GM12878 (cell line): Measurements from ENCODE around the gene TPMT. TPM values are rescaled to one million over a fixed set of nuclear protein-coding genes. Genes with fewer than 3 reads are reported as not detected.

ENCODE experiments used
- ATAC-seq: fragments of 200-7000 bp; cut with Tn5 transposase; 3 replicates; pipeline ENCODE4 v1.9.1; 2020; ENCODE audit warnings: mild to moderate bottlenecking, moderate library complexity
- BruUV-seq: library from RNA; stranded (reverse); fragments of 400-500 nt; replicated peaks from 2 replicates; lab custom pipeline; 2021; lab: Mats Ljungman, UMichigan
- CTCF ChIA-PET: fragments of 300-600 bp; sonication (Branson Sonifier 250); formaldehyde crosslinking; extraction: SDS; loops from one replicate; lab custom pipeline; 2021; ENCODE audit warnings: inconsistent platforms; lab: Yijun Ruan, JAX
- POLR2A ChIA-PET: fragments of 350-600 bp; formaldehyde crosslinking; extraction: SDS; loops from one replicate; lab custom pipeline; 2021; ENCODE audit warnings: inconsistent platforms; lab: Charles Lee
- RAD21 ChIA-PET: fragments of 300-600 bp; sonication (Branson Sonifier 250); formaldehyde crosslinking; loops from one replicate; lab custom pipeline; 2023; ENCODE audit warnings: antibody characterized with exemption; ENCODE audit not compliant: unreplicated experiment; lab: Charles Lee
- SMC1A ChIA-PET: fragments of 300-600 bp; sonication (Branson Sonifier 250); formaldehyde crosslinking; loops from one replicate; lab custom pipeline; 2023; ENCODE audit not compliant: unreplicated experiment, uncharacterized antibody; lab: Charles Lee
- DNase-seq: peaks from one replicate; pipeline ENCODE4 v3.0.0-alpha.2; 2011; ENCODE audit warnings: low read depth, low spot score
- FAIRE-seq: peaks from 3 replicates; lab custom pipeline; 2011; peaks lifted over from hg19 to GRCh38; lab: Jason Lieb, UNC
- H2AFZ ChIP-seq: 2 replicates; pipeline ENCODE4 v1.6.0; 2011; ENCODE audit warnings: low read depth, low read length, control low read depth; ENCODE audit not compliant: control insufficient read depth
- H3K27ac ChIP-seq: 2 replicates; pipeline ENCODE4 v1.5.1; 2011; ENCODE audit warnings: control low read depth; ENCODE audit not compliant: control insufficient read depth, insufficient read depth
- H3K27me3 ChIP-seq, 2 experiments: replicated peaks in 1 of 2; 2 replicates each; pipeline versions ENCODE4 v1.6.0 to v1.6.1; 2011; ENCODE audit warnings: low read length in 1 of 2; ENCODE audit not compliant: control insufficient read depth in 2 of 2, insufficient read depth in 2 of 2
- H3K36me3 ChIP-seq, 2 experiments: 2 replicates each; pipeline ENCODE4 v1.5.1; 2011; ENCODE audit warnings: low read length in 1 of 2; ENCODE audit not compliant: control insufficient read depth in 2 of 2, insufficient read depth in 2 of 2
- H3K4me1 ChIP-seq: 2 replicates; pipeline ENCODE4 v1.6.1; 2011; ENCODE audit warnings: mild to moderate bottlenecking, low read length, moderate library complexity, mixed read lengths; ENCODE audit not compliant: control insufficient read depth, insufficient read depth
- H3K4me2 ChIP-seq: 2 replicates; pipeline ENCODE4 v1.6.0; 2011; ENCODE audit warnings: control low read depth; ENCODE audit not compliant: control insufficient read depth, insufficient read depth
- H3K4me3 ChIP-seq: fragments of 200-600 bp; sonication (generic); 2 replicates; pipeline ENCODE4 v1.5.1; 2016
- H3K79me2 ChIP-seq: 2 replicates; pipeline ENCODE4 v1.6.0; 2011; ENCODE audit warnings: low read length; ENCODE audit not compliant: control insufficient read depth, insufficient read depth
- H3K9ac ChIP-seq: 2 replicates; pipeline ENCODE4 v1.8.0; 2011; ENCODE audit warnings: low read length, control low read depth, mixed read lengths; ENCODE audit not compliant: control insufficient read depth, insufficient read depth
- H3K9me3 ChIP-seq: replicated peaks from 3 replicates; pipeline ENCODE4 v1.5.1; 2011; ENCODE audit warnings: mild to moderate bottlenecking, low read length; ENCODE audit not compliant: control insufficient read depth, insufficient read depth
- H4K20me1 ChIP-seq: 2 replicates; pipeline ENCODE4 v1.6.0; 2011; ENCODE audit not compliant: control insufficient read depth, insufficient read depth
- CREB1 ChIP-seq: IDR thresholded peaks from 2 replicates; pipeline ENCODE4 v1.6.1; 2012; ENCODE audit warnings: low read depth, mild to moderate bottlenecking, inconsistent platforms
- CREM ChIP-seq: IDR thresholded peaks from 2 replicates; pipeline ENCODE4 v1.6.1; 2014; ENCODE audit warnings: antibody characterized with exemption, low read depth
- EP300 ChIP-seq, 2 experiments: fragments of 150-350 bp in 1 of 2; IDR thresholded peaks; 2 replicates each; pipeline ENCODE4 v1.6.1; 2011 to 2012; ENCODE audit warnings: low read depth in 2 of 2, low read length in 2 of 2, borderline replicate concordance in 1 of 2, improper control_type of control experiment in 1 of 2, inconsistent platforms in 1 of 2; ENCODE audit not compliant: control insufficient read depth in 1 of 2
- IKZF1 ChIP-seq: fragments of 450-650 bp; conservative IDR thresholded peaks from 2 replicates; pipeline ENCODE4 v1.6.1; 2017; ENCODE audit warnings: antibody characterized with exemption, mild to moderate bottlenecking
- IKZF2 ChIP-seq, 2 experiments: fragments of 450-650 bp; IDR thresholded peaks; 2 replicates each; pipeline ENCODE4 v1.6.1; 2017; ENCODE audit warnings: mild to moderate bottlenecking in 2 of 2, moderate library complexity in 2 of 2
- NR2C2 ChIP-seq: IDR thresholded peaks from 2 replicates; pipeline ENCODE4 v1.6.1; 2011; ENCODE audit warnings: borderline replicate concordance, low read depth; ENCODE audit not compliant: control insufficient read depth, insufficient read length
- SIN3A ChIP-seq: IDR thresholded peaks from 2 replicates; pipeline ENCODE4 v1.6.1; 2012; ENCODE audit warnings: low read depth, low read length, improper control_type of control experiment
- TBL1XR1 ChIP-seq: IDR thresholded peaks from 2 replicates; pipeline ENCODE4 v1.6.1; 2012; ENCODE audit warnings: low read depth, low read length, improper control_type of control experiment
- ZNF687 ChIP-seq: fragments of 450-650 bp; IDR thresholded peaks from 2 replicates; pipeline ENCODE4 v1.6.1; 2017; ENCODE audit warnings: mild to moderate bottlenecking, moderate library complexity
- ZZZ3 ChIP-seq: IDR thresholded peaks from 2 replicates; pipeline ENCODE4 v1.6.1; 2011; ENCODE audit warnings: low read depth; ENCODE audit not compliant: control insufficient read depth, insufficient read length
- WGBS: methylation state at CpG from one replicate; pipeline ENCODE4 v1.1.6; 2016; ENCODE audit warnings: low lambda C conversion rate; ENCODE audit not compliant: insufficient replicate concordance, insufficient coverage; ENCODE audit errors: missing lambda C conversion rate; 5-methylcytosine and 5-hydroxymethylcytosine counted together
- in situ Hi-C: fragments of 300-500 bp; cut with MboI; formaldehyde crosslinking; loops from 9 replicates; pipeline ENCODE4 v1.14.3; 2018; ENCODE audit warnings: mixed read lengths
- intact Hi-C: fragments of 100-400 bp; cut with micrococcal nuclease; formaldehyde crosslinking; loops from one replicate; pipeline ENCODE4 v1.14.2; 2022; ENCODE audit not compliant: unreplicated experiment
- polyA plus RNA-seq, 11 experiments: library from polyadenylated mRNA; depleted of rRNA in 4 of 11; unstranded in 6 of 11; stranded (reverse) in 5 of 11; fragments of >200 nt; fragmentation: Nextera tagmentation in 4 of 11; fragmentation: Illumina TruSeq in 1 of 11; extraction: Ambion mirVana in 4 of 11; extraction: Trizol in 1 of 11; gene quantifications; 1 replicate in 1 of 11; 2 replicates in 10 of 11; pipeline versions ENCODE4 v1.2.1 to v1.2.3, GENCODE V29; 2011 to 2016; ENCODE audit warnings: inconsistent platforms in 2 of 11, missing spikeins in 2 of 11, low read depth in 1 of 11
- total RNA-seq, 4 experiments: library from RNA; depleted of rRNA in 3 of 4; stranded (reverse); fragments of >200 nt in 3 of 4; fragmentation: Illumina TruSeq in 1 of 4; extraction: Trizol in 1 of 4; gene quantifications; 2 replicates each; pipeline versions ENCODE4 v1.2.1 to v1.2.3, GENCODE V29; 2013 to 2021

TPMT gene
- total and polyA plus RNA-seq, 10 of the 15 experiments (the other 5 are each of a cell fraction or from before 2014, with no cell fraction given): 7.9 to 18.2 (median 16.3) TPM

- in situ Hi-C loops (no loop called here), intact Hi-C loops (no loop called here)
- ATAC-seq: no peak
- no peak overlapping the region for H3K9ac ChIP-seq
- TF ChIP-seq CREM (no peak), SIN3A (no peak), IKZF2 (IDR thresholded peaks at IDR 0.05) (no peak), IKZF1 (no peak), TBL1XR1 (no peak), CREB1 (no peak), NR2C2 (no peak), ZNF687 (no peak), ZZZ3 (no peak), EP300 (IDR thresholded peaks at IDR 0.05; ENCODE audit: borderline replicate concordance in 1 of 2, control insufficient read depth in 1 of 2, low read depth in 2 of 2, low read length in 2 of 2) (no peak)
- H3K4me3 ChIP-seq: no peak overlapping the region
- BruUV-seq: no TSS peak
- CTCF ChIA-PET: interaction anchor here (1.3 kb wide), 1 partner anchor 160 kb away, joined by 5 read pairs; no protein-coding TSS in a partner anchor
- H3K27me3 ChIP-seq: no peaks in the 10 kb centered on the region
- SMC1A ChIA-PET: interaction anchor here (1.0 to 1.1 kb wide), 2 partner anchors 9 to 215 kb away, joined by 3 read pairs; no protein-coding TSS in a partner anchor
- WGBS: 29% methylated on average over 3 of the region's 3 CpGs
- no peaks in the 10 kb centered on the region for H3K36me3 ChIP-seq
- POLR2A ChIA-PET: no interaction called here
- no peaks in the 10 kb centered on the region for H3K4me1 ChIP-seq
- no peak overlapping the region for H3K4me2 ChIP-seq
- RAD21 ChIA-PET: no interaction called here
- no peaks in the 10 kb centered on the region for H3K9me3 ChIP-seq
- no peak for DNase-seq
- no peaks in the 10 kb centered on the region for H3K79me2 ChIP-seq
- no peak for FAIRE-seq
- H2AFZ ChIP-seq: no peak overlapping the region
- no peaks in the 10 kb centered on the region for H4K20me1 ChIP-seq
- no peak overlapping the region for H3K27ac ChIP-seq
These were observed 54.6 kb downstream of the TPMT start for GRCh38 chr6:18100296-18100695.
